GM12878 (cell line): ENCODE measurements around the gene ACKR2. TPM values are rescaled to one million over a fixed set of nuclear protein-coding genes. Genes with fewer than 3 reads are reported as not detected.

Experiments
- CBFB ChIP-seq: IDR thresholded peaks from 2 replicates; pipeline ENCODE4 v1.6.1; 2016; ENCODE audit warnings: antibody characterized with exemption, low read depth
- CHD1 ChIP-seq: IDR thresholded peaks from 2 replicates; pipeline ENCODE4 v1.6.1; 2012; ENCODE audit warnings: low read depth, low read length, improper control_type of control experiment
- E4F1 ChIP-seq: fragments of 450-650 bp; IDR thresholded peaks from 2 replicates; pipeline ENCODE4 v1.6.1; 2018; ENCODE audit warnings: borderline replicate concordance, mild to moderate bottlenecking; ENCODE audit not compliant: partially characterized antibody
- EP300 ChIP-seq, 2 experiments: fragments of 150-350 bp in 1 of 2; IDR thresholded peaks; 2 replicates each; pipeline ENCODE4 v1.6.1; 2011 to 2012; ENCODE audit warnings: low read depth in 2 of 2, low read length in 2 of 2, borderline replicate concordance in 1 of 2, improper control_type of control experiment in 1 of 2, inconsistent platforms in 1 of 2; ENCODE audit not compliant: control insufficient read depth in 1 of 2
- IKZF2 ChIP-seq, 2 experiments: fragments of 450-650 bp; IDR thresholded peaks; 2 replicates each; pipeline ENCODE4 v1.6.1; 2017; ENCODE audit warnings: mild to moderate bottlenecking in 2 of 2, moderate library complexity in 2 of 2
- MAX ChIP-seq: IDR thresholded peaks from 2 replicates; pipeline ENCODE4 v1.6.1; 2012; ENCODE audit warnings: low read depth, low read length, improper control_type of control experiment
- MEF2A ChIP-seq: IDR thresholded peaks from 2 replicates; pipeline ENCODE4 v1.6.1; 2011; ENCODE audit warnings: low read depth, mild to moderate bottlenecking, low read length, moderate library complexity; ENCODE audit not compliant: insufficient read depth
- MLLT1 ChIP-seq: fragments of 450-650 bp; IDR thresholded peaks from 2 replicates; pipeline ENCODE4 v1.6.1; 2016; ENCODE audit warnings: mild to moderate bottlenecking
- MYB ChIP-seq: fragments of 150-350 bp; IDR thresholded peaks from 2 replicates; pipeline ENCODE4 v1.6.1; 2014; ENCODE audit warnings: mild to moderate bottlenecking, low read depth, low read length, borderline replicate concordance
- NFYB ChIP-seq: IDR thresholded peaks from 2 replicates; pipeline ENCODE4 v1.6.1; 2011; ENCODE audit warnings: low read depth, mild to moderate bottlenecking, low read length, improper control_type of control experiment, moderate library complexity; ENCODE audit not compliant: insufficient read depth
- POU2F2 ChIP-seq: IDR thresholded peaks from 3 replicates; pipeline ENCODE4 v1.6.1; 2011; ENCODE audit warnings: low read depth, mild to moderate bottlenecking, low read length, borderline replicate concordance
- RFX5 ChIP-seq: IDR thresholded peaks from 2 replicates; pipeline ENCODE4 v1.6.1; 2011; ENCODE audit warnings: low read depth, low read length, improper control_type of control experiment
- TCF3 ChIP-seq: IDR thresholded peaks from 2 replicates; pipeline ENCODE4 v1.6.1; 2012; ENCODE audit warnings: low read depth, mild to moderate bottlenecking, low read length, borderline replicate concordance; ENCODE audit not compliant: insufficient read depth
- TCF7 ChIP-seq: IDR thresholded peaks from 2 replicates; pipeline ENCODE4 v1.6.1; 2014; ENCODE audit warnings: antibody characterized with exemption, borderline replicate concordance
- ZNF384 ChIP-seq: IDR thresholded peaks from 2 replicates; pipeline ENCODE4 v1.6.1; 2012; ENCODE audit warnings: low read depth, mild to moderate bottlenecking, low read length, improper control_type of control experiment, borderline replicate concordance
- polyA plus RNA-seq, 11 experiments: library from polyadenylated mRNA; depleted of rRNA in 4 of 11; unstranded in 6 of 11; stranded (reverse) in 5 of 11; fragments of >200 nt; fragmentation: Nextera tagmentation in 4 of 11; fragmentation: Illumina TruSeq in 1 of 11; extraction: Ambion mirVana in 4 of 11; extraction: Trizol in 1 of 11; gene quantifications; 1 replicate in 1 of 11; 2 replicates in 10 of 11; pipeline versions ENCODE4 v1.2.1 to v1.2.3, GENCODE V29; 2011 to 2016; ENCODE audit warnings: inconsistent platforms in 2 of 11, missing spikeins in 2 of 11, low read depth in 1 of 11
- total RNA-seq, 4 experiments: library from RNA; depleted of rRNA in 3 of 4; stranded (reverse); fragments of >200 nt in 3 of 4; fragmentation: Illumina TruSeq in 1 of 4; extraction: Trizol in 1 of 4; gene quantifications; 2 replicates each; pipeline versions ENCODE4 v1.2.1 to v1.2.3, GENCODE V29; 2013 to 2021

ACKR2 gene
- total and polyA plus RNA-seq, 10 of the 15 experiments (the other 5 are each of a cell fraction or from before 2014, with no cell fraction given), result 0.05 to 0.91 (median 0.23) TPM; not detected in 2

- TF ChIP-seq MLLT1, result peak; percentile 52; the same call in 1 of the 2 replicates
- TF ChIP-seq EP300 (IDR thresholded peaks at IDR 0.05; ENCODE audit: borderline replicate concordance in 1 of 2, control insufficient read depth in 1 of 2, low read depth in 2 of 2, low read length in 2 of 2), result 0 out of 4 replicates have a peak, but pooled peaks of 1 of the 2 experiments have one; percentile 28
- TF ChIP-seq TCF3, result no peak
- no peak for TF ChIP-seq MYB
- peak; percentile 87 for TF ChIP-seq RFX5
- peak in 1 of 2 experiments; percentile 32; a peak in 2 of 4 replicates for TF ChIP-seq IKZF2 (IDR thresholded peaks at IDR 0.05)
- TF ChIP-seq CBFB, result no peak
- TF ChIP-seq CHD1, result 0 out of 2 replicates have a peak, but pooled peaks have one; percentile 71
- TF ChIP-seq ZNF384, result no peak
- TF ChIP-seq MEF2A, result no peak
- TF ChIP-seq NFYB, result peak; percentile 94
- TF ChIP-seq POU2F2, result no peak; the same call in 2 of the 3 replicates
- TF ChIP-seq TCF7, result no peak
- TF ChIP-seq MAX, result peak; percentile 59
- no peak for TF ChIP-seq E4F1
Observed at GRCh38 chr3:42804106-42804830, 5.0 kb upstream of the ACKR2 start, which contains the start of gene HIGD1A (continued).
